LoVo (cell line): ENCODE results near the gene KRT82.
A peak's percentile ranks its signal among the peaks of the same experiment; 100 is the strongest.

ENCODE experiments used
- DNase-seq: peaks from one replicate; pipeline ENCODE4 v3.0.0-alpha.2; 2016; ENCODE audit warnings: low spot score

KRT82 gene

GRCh38 chr12:52383331-52383730 lies 22.8 kb downstream of the KRT82 start:
- no peak for DNase-seq

DNA sequence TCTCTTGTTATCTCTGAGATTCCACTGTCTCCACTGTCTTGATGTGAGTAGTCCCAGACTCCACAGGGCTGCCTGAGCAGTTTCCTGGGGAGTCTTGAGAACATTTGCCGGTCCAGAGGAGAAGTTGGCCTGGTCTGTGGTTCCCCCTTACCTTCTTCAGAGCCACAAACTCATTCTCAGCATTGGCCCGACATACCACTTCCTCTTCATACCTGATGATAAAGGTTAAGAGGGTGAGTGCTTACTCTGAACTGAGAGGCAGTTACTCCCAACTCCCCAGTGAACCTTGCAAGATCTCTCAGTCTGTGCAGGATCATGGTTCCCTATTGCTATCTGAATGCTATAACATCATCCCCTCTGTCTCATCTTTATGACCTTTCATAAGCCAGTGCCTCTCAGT lies 23.3 kb downstream of the KRT82 start:
- no peak for DNase-seq

GRCh38 chr12:52381206-52381605 lies 24.9 kb downstream of the KRT82 start:
- no peak for DNase-seq

- DNase-seq: no peak
Measured at GRCh38 chr12:52380271-52380694, 25.9 kb downstream of the KRT82 start.

- DNase-seq: no peak
Measured at GRCh38 chr12:52379536-52379935, 26.6 kb downstream of the KRT82 start.

DNA sequence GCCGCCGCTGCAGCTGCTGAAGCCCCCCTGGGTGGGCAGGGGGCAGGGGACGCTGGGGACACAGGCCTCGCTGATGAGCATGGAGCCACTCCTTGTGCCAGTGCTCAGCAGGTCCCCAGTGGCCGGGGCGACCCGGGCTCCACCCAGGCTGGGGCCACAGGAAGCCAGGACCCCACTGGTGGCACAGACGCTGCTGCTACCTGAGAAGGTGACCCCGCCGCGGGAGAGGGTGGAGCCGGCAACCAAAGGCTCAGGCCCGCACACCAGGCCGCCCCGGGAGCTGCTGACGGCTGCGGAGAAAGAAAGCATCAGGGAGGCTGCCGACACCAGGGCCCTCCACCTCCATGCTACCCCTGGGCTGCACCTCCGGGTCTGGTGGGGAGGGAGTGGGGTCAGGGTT lies 28.0 kb downstream of the KRT82 start:
- no peak for DNase-seq

DNA sequence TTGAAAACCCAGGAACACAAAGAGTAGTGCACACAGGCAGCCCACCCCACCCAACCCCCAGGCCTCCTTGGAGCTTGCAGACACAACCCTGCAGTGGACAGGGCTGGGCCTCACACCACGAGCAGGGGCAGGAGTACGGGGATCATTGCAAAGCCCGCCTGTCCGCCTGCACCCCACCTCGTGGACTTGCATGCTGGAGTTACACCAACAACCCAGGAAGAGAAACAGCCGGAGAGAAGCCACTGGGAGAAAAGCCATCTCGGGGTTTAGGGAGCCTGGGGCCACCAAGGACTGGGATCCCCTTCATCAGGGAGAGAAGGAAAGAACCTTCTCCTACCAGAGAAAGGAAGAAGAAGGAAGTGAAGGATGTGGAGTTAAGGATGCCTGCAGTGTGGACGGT lies 28.9 kb downstream of the KRT82 start:
- no peak for DNase-seq

- DNase-seq: peak; percentile 89
Measured at GRCh38 chr12:52372216-52373154, 33.6 kb downstream of the KRT82 start.

DNA sequence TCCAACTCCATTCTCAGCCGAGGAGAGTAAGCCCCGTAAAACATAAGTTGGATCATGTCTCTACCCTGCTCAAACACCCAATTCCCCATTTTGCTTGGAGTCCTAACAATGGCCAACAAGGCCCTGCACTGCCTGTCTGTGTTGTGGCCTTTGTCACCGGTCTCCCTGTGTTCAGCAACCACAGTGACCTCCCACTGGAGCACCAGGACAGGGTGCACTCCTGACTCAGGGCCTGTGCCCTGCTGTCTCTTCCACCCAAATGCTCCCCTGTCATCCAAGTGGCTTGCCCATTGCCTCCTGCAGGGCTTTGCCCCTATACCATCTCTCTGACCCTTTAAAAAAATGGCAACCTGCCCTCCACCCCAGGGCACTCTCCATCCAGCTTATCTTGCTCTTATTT lies 34.4 kb downstream of the KRT82 start:
- DNase-seq: no peak

DNA sequence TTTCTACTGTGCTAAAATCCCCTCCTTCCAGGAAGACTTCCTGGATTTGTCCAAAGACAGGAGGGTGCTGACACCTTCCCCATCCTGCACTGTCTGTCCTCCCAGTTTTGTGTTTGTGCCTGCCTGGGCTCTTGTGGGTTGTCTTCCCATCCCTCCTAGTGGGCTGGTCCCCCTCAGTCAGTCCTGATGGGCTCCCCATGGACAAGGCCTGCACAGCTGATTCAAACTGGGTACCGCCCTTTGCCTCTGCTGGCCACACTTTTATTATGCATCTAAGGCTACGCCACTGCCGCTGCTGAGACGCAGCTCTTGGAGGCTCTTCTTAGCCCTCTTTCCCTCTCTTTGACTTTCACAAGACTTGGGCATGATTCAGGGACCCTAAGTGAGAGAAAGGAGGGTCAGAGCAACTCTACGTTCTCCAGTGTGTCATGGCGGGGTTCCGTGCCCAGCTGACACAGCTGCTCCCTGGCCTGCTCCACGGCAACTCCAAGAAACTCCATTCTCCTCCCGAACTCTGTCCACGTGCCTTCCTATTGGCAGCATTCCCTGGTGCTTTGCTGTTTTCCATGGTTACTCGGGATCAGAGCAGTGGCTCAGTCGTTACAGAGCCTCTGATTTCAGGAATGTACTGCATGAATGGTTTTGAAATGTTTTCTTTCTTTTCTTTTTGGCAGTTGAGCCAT lies 35.1 kb downstream of the KRT82 start:
- DNase-seq: no peak

DNA sequence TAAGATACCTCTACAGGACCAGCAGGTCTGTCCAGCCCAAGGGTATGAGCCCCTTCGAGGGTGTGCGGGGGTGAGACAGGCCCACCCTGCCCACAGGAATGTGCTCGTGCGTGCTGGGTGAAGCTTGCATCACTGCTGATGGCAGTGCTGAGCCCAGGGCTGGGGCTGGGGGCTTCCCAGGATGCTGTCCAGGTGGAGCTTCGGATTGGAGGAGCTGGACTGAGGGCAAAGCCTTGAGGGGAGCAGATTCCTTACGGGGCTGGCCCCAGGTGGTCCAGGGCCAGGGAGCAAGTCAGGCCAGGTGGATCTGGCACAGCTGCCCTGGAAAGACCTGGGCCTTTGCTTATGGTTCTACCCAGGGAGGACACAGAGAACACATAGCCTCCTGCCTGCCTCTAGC lies 36.3 kb downstream of the KRT82 start:
- no peak for DNase-seq

GRCh38 chr12:52369211-52369610 lies 36.9 kb downstream of the KRT82 start:
- peak; percentile 28 for DNase-seq

DNA sequence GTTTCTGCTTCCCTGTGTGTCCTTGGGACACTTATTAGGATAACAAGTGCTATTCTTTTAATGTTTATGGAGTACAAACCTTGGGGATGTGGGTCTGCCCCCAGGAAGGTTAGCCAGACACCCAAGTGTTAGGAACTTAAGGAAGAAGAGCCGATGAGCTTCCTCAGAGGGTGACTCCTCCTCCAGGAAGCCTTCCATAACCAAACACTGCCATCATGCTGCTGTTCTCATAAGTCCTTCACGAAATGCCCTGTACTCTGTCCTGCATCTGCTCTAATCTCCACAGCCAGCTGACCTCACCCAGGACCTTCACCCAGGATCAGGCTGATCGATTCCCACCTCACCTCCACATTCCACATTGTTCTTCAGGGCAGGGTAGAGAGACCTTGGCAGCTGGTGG lies 37.6 kb downstream of the KRT82 start:
- DNase-seq: no peak

GRCh38 chr12:52367876-52368275 lies 38.3 kb downstream of the KRT82 start:
- DNase-seq: no peak

GRCh38 chr12:52366738-52367485 lies 39.2 kb downstream of the KRT82 start, which contains the start of gene KRT85:
Gene KRT85, minus strand, starts transcription at chr12:52367481. Its CDS starts 76 bp downstream, at chr12:52367405.
- no peak for DNase-seq

DNA sequence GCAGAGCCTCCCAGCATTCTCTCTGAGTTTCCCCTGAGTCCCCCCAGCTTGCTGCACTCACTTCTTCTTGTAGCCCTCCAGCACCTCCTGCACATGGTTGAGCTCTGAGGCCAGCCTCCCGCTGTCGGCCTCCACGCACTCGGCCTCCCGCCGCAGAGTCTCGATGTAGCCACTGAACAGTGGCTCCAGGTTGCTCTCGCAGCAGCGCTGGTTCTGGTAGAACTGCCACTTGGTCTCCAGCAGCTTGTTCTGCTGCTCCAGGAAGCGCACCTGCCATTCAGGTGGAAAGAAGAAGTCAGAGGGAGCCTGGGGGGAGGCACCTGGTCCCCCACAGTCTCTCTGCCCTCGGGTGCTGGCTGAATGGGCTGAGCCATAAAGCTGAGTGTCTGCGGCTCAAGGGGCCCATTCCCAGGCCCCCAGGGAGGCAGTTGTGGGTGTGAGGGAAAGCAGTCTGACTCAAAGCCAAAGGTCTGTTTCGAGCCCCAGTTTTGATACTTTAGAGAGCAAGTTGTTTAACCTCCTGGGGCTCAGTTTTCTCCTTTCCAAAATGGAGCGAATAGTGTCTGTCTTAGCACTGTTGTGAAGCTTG lies 41.1 kb downstream of the KRT82 start:
- DNase-seq: no peak

DNA sequence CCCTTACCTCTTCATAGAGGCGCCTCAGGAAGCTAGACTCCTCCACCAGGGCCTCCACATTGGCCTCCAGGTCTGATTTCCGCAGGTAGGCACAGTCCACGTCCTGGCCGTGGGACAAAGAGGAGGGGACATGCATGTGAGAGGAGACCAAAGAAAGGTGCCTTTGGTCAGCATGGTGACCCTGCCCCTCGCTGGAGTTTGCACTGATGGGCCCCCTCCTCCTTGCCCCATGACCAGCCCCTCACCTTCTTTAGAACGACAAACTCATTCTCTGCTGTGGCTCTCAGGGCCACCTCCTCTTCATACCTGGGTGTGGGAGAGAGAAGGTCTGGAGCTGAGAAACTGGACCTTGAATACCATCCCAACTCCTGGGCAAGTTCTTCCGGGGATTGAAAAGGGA lies 42.1 kb downstream of the KRT82 start:
- no peak for DNase-seq

DNA sequence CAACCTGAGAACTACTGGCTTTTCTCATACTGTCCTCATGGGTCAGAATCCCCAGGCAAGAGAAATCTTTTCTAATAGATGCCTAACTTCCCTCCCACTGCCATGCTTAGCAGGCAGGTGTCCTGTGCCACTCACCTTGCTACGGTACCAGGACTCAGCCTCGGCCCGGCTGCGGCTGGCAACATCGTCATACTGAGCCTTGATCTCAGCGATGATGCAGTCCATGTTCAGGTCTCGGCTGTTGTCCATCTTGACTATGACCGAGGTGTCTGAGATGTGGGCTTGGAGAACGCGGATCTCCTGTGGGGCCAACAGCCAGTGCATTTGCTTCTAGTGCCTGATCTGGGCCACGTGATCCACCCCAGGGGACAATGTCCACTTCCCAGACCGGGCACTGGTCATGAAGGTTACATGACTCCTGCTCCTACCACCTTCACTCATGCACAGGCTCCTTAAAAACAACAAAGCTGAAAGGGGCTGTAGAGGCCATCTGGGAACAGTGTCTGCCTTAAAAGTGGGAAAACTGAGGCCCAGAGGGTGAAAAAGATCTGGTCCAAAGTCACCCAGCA lies 42.9 kb downstream of the KRT82 start:
- DNase-seq: no peak

DNA sequence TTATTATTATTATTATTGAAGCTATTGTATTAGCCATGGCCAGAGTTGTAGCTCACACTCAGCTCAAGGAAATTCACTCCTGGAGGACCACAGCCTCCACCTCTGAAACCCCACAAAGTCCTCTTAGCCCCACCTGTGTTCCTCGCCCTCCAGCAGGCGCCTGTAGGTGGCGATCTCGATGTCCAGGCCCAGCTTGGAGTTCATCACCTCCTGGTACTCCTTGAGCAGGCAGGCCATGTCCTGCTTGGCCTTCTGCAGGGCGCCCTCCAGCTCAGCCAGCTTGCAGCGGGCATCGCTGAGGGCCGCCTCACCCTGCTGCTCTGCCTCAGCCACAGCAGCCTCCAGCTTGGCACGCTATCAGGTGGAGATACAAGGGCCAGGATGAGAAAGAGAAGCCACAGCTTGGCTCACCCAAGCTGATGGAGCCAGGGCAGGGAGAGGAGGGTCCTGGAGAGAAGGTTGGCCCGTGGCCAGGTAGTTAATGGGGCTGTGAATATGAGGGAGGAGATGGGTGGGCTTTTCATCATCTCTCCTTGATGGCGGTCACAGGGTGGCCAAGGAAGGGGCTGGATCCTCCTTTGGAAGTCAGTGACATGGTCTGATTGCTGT lies 43.9 kb downstream of the KRT82 start:
- no peak for DNase-seq

DNA sequence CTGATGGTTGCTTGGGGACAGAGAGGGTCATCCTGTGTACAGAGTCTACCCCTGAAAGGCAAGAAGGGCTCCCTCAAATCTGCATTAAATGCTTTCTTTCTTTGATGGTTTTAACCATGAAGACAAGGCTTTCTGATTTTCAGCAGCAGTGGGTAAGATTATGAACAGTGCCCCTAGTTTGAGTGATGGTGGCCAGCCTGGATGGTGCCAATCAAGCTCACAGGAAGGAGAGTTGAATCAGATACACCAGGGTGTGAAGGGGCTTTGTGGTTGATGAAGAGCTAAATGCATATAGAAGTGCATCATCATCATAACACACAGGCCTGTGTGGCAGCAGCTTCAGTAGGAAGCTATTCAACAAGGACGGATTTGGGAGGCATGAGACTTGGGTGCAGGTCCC lies 44.6 kb downstream of the KRT82 start:
- no peak for DNase-seq

GRCh38 chr12:52360663-52361271 lies 45.4 kb downstream of the KRT82 start:
- DNase-seq: no peak
